Measurements from ENCODE around the gene ACAP2. TPM values are rescaled to one million over a fixed set of nuclear protein-coding genes. Genes with fewer than 3 reads are reported as not detected.
A peak's percentile ranks its signal among the peaks of the same experiment; 100 is the strongest.

Gene ACAP2
- total RNA-seq, 1 donor from 2014 or later: 31.4 TPM

DNA sequence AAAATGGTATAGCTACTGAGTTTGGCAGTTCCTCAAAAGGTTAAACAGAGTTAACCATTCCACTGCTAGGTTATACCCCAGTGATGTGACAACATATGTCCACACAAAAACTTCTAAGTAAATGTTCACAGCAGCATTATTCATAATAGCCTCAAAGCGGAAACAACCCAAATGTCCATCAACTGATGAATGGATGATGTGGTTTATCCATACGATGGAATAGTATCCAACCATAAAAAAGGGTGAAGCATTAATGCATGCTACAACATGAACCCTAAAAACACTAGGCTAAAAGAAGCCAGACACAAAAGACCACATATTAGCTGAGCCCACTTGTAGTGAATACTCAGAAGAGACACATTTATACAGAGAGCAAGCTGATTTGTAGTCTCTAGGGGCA, 180.9 kb downstream of the ACAP2 start:
- no peak for DNase-seq (ENCODE audit: low read depth)

DNA sequence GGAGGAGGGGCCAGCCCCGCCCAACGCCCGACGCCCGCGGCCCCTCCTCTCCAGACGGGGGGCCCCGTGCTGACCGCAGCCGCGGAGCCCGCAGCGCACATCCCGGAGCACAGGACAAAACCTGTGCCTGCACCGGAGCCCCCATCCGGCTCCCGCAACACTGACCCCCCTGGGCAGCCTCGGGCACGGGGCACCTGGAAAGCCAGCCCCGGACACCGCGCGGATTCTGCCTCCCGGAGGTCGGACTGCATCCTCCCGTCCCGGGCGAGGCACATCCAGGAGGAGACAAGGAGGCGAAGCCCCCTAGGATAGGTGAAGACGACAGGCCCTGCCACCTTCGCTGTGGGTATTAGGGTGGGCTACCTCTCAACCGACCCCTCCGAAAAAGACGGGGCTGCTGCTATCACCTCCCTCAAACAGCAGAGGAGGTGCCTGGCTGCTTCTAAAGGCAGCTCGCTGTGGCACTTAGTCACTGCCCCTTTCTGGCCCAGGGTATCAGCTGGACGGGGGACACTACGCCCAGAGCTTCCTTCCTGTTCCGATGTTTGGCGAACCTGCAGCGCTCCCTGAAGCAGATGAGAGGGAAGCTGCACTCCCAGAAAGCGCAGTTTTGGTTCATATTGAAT, 182.4 kb downstream of the ACAP2 start:
- DNase-seq (ENCODE audit: low read depth): no peak

DNA sequence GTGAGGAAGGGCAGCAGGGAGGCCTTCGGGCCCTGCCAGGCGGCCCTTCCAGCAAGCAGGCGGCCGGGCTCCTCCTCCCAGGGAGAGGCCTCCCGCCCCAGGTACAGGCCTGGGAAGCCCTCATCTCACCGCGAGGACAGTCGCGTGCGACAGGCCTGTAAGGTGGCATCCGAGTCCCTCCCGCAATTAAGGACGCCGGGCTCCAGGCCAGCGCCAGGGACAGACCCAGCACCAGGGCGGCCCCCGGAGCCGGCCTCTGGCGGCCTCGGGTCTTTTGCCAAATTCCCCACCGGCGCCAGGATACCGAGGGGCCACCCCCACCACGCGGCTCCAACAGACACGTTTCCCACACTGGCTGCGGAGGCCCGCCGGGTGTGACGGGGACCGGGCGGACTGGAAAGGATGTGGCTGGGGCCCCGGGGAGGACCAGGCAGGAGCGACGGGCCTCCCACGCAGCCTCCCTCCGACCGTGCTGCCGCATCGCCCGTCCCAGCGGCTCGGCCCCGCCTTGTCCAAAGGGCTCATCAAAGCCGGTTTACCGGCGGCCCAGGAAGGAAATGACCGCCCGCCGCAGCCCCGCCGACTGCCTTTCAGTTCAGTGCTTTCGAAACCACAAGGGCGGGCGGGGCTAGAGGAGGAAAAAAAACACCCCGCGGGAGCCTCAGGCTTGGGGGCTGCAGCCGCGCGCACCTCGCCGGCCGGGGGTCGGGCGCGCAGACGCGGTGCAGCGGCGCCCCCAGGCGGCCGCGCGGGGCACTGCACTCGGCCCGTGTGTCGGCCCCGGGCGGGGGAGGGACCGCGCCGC, 183.1 kb downstream of the ACAP2 start:
- peak; percentile 90 for DNase-seq (ENCODE audit: low read depth)

DNA sequence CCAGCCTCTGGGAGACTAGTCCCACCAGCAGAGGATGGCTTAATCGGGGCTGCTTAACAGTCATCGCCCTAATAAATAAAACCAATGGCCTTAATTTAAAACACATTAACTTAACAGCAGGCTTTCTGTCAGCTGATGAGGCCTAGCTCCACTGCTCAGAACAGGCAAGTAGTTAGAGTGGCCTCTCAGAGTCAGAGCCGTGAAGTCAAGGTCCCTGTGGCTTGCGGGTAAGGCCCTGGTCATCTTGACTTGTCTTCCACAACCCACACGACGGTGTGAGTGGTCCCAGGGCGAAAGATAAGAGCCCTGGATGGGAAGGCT, 183.7 kb downstream of the ACAP2 start:
- peak; percentile 35 for DNase-seq (ENCODE audit: low read depth)

DNA sequence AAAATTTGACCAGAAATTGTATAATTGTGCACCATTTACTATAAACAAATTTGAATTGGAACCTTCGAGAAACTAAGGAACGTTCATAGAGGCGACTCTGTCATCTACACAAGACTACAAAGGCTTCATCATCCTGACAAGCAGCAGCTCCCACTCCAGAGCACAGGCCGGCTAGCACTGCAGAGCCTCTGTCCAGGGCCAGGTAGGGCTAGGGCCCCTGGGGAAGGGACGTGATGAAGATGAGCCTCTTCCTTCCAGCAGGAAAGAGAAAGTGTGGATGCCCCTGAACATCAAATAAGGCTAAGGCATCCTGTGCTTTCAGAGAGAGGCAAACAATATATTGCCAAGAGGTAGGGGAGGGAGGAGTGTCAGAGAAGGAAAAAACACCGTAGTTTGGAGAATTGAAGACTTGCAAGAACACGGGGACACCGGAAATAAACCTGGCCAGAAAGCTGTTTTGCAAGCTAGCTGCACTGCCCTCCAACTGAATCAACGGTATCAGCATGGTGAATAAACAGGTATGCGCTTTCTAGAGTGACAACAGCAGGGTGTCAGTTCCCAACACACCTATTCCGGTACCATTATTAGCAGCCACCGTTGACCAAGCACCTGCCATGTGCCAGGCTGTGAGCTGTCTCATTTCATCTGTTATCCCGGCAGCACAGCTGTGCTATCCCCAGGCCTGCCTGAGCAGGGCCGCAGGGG, 184.2 kb downstream of the ACAP2 start:
- peak; percentile 53 for DNase-seq (ENCODE audit: low read depth)

DNA sequence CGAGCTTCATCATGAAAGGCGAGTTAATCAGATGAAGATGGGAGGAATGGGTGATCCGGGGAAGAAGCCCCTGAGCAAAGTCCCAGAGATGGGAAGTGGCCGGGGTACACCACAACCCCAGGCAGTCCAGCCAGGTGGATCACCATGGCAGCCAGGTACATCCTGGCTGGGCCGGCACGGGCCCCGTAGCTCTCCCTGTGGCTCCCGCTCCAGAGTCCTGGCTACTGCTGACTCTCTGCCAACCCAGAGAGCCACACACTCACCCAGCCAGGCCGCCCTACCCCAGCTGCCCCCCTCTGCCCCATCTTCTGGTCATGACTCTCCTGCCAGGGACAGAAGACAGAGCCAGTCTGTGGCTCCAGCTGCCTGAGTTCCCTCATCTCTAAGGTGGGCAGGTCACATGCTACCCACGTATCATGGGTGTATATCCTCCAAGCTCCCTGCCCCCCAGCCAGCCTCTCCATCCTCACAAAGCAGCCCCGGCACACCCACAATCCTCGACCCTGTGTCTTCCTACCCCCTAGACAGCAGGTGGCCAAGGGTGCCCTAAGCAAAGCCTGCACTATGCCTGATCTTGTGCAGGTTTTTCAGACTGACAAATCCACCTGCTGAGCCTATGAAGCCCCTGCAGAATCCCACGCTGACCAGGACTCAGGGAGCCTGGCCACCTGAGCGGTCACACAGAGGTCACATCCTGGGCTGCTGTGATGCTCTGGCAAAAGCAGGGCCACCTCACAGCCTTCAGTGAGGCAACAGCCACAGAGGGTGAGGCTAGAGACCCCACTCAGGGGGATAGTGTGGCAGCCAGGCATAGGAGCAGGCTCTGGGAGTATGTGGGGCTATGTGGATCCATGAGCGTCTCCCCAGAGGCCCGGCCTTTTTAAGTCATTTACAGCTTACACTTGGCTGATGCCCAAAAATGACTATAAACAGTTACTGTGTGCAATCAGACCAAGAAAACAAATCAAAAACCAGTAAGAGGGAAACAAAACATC, 185.1 kb downstream of the ACAP2 start:
- no peak for DNase-seq (ENCODE audit: low read depth)

DNA sequence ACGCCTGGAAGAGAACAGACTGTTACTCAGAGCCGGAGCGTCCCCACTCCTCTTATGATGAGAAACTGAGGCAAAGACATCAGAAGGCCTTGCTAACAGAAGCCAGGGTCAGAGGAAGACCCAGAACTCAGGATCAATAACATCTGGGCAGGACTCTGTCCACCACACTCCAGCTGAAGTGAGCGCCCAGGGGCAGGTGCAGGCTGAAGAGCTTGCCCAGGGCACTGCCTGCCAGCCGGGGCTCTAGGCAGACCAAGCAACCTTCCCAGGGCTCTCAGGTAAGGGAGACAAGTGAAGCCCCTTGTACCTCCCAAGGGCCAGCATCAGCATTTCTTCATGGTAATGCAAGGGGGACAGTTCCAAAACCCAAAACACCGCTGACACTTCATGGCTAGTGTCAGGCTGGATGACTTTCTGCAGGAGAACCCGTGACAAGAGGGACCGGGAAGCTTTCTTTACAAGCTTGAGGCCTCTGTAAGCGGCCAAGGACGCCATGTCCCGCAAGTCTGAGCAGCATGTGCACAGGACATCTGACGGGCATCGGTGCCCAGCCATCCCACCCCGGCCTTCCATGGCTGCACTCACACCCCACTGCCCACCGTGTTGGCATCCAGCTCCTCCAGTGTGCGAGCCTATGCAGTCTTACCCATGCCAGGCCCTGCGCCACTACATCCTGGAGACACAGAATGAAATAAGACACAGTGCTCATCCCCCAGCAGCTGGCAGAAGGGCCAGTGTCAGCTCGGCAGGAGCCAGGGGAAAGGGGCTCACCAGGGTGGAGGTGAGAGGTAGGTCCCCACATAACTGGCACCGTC, 186.0 kb downstream of the ACAP2 start:
- no peak for DNase-seq (ENCODE audit: low read depth)

DNA sequence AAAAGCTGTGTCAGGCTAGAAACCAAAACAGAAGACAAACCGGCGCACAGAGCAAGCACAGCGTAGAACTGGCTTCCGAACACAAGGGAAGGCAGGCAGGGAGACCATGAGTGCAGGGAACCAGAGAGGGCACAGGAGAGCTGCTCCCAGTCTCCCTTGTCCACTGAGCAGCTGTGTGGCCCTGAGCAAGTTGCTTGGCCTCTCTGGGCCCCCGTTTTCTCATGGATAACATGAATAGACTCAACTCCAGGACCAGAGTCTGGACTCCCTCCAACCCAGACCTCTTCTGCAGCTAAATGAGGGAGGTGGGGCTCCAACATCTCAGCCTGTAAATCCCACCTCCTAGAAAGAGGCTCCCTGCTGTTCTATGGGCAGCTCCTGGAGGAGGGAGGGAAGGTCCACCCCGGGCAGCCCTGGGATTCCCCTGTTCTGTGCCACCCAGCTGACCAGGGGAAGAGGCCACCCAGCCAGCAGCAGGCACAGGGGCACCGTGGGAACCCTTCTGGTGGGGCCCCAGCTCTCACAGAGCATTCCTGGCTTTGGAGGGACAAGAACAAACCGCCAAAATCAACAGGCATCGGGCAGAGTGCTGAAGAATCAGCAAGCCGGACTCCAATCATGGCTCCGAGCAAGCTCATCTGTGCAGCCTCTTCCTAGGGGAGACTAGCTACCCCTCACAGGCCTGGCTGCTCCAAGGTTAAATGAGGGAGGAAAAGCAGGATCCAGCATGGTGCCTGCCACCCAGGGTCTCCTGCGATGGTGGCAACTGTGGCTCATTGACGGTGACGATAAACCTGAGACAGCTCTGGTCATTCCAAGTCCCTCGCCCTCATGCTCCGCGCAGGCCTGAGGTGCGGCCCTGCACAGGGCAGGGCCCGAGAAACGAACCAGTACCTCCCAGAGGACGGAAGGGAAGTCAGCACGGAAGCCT, 187.0 kb downstream of the ACAP2 start:
- no peak for DNase-seq (ENCODE audit: low read depth)

DNA sequence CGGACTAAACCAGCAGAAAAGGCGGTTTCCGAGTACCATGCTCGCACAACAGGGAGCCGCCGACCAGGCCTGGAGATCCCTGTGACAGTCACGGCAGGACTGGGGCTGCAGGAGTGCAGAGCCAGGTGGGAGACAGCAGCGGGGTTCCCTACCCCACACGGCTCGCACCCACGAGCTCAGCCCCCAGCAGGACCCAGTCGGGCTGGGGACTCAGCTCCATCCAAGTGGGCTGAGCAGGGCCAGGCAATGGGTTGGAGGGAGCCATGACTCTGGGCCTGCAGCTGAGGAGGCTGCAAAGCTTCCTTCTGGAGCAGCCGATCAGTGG, 187.7 kb downstream of the ACAP2 start:
- DNase-seq (ENCODE audit: low read depth): no peak

DNA sequence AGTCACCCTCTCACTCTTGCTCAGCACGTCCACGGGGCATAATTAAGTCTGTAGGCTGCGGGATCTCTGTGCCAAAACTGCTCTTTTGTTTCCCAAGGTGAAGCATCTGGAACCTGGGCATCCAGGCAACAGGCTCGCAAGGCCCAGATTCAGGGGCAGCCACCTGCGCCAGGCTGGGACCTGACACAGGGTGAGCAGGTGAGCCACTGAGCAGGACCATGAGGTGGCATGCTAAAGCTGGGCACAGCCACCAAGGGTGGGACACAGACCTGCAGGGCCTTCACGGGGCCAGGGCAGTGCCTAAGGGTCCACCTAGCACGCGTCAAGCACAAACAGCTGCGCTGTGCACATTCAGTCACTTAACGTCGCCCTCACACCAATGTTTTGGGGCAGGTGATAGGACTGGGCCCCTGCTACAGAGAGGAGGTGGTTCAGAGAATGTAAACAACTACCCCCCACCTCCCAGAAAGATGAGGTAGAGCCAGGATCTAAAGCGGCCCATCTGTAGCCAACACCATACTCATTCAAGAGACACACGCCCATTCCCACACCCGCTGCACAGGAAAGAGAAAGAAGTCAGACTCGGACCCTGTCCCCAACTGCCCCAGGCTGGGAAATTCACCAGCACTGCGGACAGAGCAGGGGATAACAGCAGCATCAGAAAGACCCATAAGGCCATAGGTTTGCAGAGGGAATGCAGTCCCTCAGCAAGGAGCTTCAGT, 188.2 kb downstream of the ACAP2 start:
- no peak for DNase-seq (ENCODE audit: low read depth)

DNA sequence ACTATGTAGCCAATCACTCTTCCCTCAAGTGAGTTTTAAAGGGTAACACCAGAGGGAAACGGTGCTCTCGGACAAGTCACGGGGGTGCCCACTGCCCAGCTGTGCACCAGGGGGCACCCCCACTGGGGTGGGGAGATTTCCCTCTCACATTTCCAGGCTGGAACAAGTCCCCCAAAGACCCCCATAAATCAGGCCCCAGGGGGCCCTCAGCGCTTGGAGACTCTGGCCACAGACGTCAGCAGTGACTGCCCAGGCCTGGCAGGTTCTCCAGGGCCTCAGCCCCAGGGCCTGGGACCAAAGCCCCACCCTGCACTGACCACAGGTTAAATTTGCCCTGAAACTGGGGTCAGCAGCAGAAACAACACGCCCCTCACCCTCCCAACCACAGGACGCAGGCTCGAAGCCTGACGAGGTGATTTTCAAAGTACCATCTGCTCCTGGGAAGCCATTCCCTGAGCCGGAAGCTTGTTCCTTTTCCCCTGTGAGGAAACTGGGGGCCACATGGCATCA, 188.8 kb downstream of the ACAP2 start:
- DNase-seq (ENCODE audit: low read depth): no peak

DNA sequence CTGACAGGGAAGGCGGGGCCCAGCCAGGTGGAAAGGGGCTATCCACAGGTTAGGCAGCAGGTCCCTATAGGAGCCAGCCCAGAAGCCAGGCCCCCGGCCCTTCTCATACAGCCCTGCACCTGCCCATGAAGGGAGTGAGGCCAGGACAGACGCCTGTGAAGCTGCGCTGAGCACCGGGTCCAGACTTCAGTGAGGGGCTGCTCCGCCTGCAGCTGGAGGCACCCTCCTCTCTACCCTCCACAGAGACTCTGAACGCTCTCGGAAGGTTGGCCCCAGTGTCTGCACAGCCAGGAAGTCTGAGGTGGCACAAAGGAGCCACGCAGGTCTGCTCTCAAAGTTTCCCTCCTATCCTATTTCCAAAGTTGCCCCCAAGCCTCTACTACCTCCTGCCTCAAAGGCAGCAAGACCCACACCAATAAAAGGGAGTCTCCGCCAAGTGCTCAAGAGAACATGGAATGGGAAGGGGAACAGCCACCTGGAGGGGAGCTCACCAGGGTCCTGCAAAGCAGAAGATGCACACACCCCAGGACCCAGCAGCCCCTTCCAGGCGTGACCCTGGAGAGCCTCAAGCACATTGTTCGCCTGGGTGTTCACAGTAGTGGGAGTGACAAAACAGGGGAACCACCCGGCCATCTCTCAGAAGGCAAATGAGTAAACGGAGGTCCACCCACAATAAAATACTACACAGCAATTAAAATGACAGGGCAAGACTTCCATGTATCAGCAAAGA, 191.3 kb downstream of the ACAP2 start:
- DNase-seq (ENCODE audit: low read depth): no peak

DNA sequence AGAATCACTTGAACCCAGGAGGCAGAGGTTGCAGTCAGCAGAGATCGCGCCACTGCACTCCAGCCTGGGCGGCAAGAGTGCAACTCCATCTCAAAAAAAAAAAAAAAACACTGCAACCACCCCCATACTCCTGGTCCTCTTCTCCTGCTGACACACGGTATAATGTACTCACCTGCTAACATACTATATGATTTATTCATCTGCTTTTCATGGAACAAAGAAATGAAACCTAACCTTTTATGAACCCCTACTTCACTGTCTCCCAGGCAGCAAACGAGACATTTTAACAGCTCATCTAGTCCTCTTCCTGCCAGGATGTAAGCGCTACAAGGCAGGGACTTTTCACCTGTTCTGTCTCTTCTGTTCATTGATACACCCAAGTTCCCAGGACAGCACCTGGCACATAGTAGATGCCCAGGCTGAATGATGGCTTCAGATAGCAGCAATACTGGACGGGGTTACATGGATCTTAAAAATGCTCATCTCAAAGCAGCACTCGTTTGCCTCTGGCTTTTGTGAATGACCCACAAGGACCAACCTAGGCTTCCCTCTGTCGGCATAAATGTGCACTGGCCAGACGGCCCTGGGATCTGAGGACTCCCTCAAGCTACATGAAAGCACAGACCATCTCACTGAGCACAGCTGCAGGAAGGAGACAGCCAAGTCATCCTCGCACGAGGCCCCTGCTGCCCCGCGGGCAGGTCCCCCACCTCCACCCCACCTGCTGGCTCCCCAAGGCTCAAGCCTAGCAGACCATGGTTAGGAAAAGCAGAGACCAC, 192.2 kb downstream of the ACAP2 start:
- no peak for DNase-seq (ENCODE audit: low read depth)

DNA sequence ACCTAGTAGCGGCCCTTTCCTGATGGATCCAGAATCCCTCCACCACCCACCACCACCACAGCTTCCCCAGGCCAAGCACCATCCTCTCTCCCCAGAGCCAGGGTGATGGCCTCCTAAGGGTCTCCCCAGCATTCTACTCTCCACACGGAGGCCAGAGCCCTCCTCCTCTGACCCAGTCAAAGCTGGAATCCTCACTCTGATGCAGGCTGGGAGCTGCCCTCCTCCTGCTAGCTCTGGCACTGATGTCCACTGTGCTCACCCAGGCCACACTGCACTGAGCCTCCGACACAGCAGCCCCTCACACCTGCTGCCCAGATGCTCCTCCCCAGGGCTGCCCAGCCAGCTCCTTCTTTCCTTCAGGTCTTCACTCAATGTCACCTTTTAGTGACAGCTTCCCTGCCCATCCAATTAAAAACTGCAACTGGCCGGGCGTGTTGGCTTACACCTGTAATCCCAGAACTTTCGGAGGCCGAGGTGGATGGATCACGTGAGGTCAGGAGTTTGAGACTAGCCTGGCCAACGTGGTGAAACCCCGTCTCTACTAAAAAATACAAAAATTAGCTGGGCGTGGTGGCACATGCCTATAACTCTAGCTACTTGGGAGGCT, 192.9 kb downstream of the ACAP2 start:
- DNase-seq (ENCODE audit: low read depth): no peak

DNA sequence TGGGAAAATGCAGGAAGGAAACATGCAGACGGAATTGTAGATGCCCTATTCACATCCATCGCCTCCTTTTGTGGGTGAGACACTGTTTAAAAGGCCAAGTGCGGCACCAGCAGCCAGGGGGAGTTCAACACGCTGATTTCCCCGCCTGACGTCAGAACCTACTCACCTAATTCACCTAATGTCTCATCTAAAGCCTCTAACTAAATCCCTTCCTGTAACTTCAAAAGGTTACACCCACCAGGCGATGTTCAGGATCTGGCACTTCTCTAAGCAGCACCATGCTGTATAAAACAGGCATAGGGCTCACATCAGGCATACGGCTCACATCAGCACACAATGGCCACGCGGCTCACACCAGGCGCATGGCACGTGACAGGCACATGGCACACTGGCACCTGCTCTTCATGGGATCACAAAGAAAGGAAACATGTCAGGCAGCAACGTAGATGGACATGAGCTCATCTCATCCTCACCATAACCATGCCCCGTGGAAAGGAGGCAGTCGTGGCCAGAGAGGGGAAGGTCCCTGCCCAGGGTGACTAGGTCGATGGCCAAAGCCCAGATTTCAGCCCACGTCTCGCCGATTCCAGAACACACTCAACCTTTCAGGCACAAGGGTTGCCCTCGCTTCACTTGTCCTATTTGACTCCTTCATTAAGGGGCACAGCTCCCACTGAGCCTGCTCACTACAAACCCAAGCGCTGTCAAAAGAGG, 193.6 kb downstream of the ACAP2 start:
- DNase-seq (ENCODE audit: low read depth): no peak

DNA sequence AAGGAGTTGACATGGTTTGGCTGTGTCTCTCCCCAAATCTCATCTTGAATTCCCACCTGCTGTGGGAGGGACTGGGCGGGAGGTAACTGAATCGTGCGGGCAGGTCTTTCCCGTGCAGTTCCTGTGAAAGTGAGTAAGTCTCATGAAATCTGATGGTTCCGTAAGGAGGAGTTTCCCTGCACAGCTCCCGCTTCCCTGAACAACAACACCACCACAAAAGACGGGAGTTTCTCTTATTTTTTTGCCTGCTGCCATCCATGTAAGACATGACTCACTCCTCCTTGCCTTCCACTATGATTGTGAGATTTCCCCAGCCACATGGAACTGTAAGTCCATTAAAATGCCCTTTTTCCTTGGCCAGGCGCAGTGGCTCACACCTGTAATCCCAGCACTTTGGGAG, 194.5 kb downstream of the ACAP2 start:
- no peak for DNase-seq (ENCODE audit: low read depth)
